RWPE1 (cell line): ENCODE measurements around the gene IFFO2.
A peak's percentile ranks its signal among the peaks of the same experiment; 100 is the strongest.
"Not testable (repeated sequence)": the region's sequence is repeated elsewhere in the genome, so short reads cannot be mapped to it uniquely, and the experiment has no call there.

Experiments used
- CTCF ChIA-PET: fragments of 350-600 bp; sonication (Branson Sonifier 250); formaldehyde crosslinking; extraction: SDS; loops from one replicate; lab custom pipeline; 2021; lab: Yijun Ruan, JAX
- POLR2A ChIA-PET: fragments of 400-600 bp; formaldehyde crosslinking; extraction: SDS; loops from one replicate; lab custom pipeline; 2020; ENCODE audit warnings: antibody characterized with exemption; ENCODE audit not compliant: low non-redundant PET; lab: Yijun Ruan, JAX
- DNase-seq: peaks from one replicate; pipeline ENCODE4 v3.0.0; 2012; ENCODE audit warnings: low spot score
- H3K27ac ChIP-seq: fragments of 450-650 bp; 2 replicates; pipeline ENCODE4 v1.5.1; 2017
- CTCF ChIP-seq: fragments of 450-650 bp; conservative IDR thresholded peaks from 2 replicates; pipeline ENCODE4 v1.5.1; 2017; ENCODE audit warnings: low read depth, mild to moderate bottlenecking

The IFFO2 gene

GRCh38 chr1:18901147-18901951, 55.1 kb downstream of the IFFO2 start:
- ChIA-PET CTCF (interaction anchor here (1.0 kb wide), 1 partner anchor 17 kb away, joined by 4 read pairs; no protein-coding TSS in a partner anchor), POLR2A (interaction anchor here (1.6 kb wide), 1 partner anchor 23 kb away, joined by 3 read pairs; no protein-coding TSS in a partner anchor)
- peak overlapping the region; percentile 89 for H3K27ac ChIP-seq

GRCh38 chr1:18900303-18900841, 56.1 kb downstream of the IFFO2 start:
- ChIA-PET POLR2A (no interaction called here), CTCF (interaction anchor here (0.6 to 1.0 kb wide), 4 partner anchors 15 to 204 kb away, joined by 3 to 4 read pairs (median 3); no protein-coding TSS in a partner anchor)
- TF ChIP-seq CTCF = no peak
- H3K27ac ChIP-seq = peak overlapping the region; percentile 89
- no peak for DNase-seq

More at GRCh38 chr1:18901147-18901951, 55.1 kb downstream of the IFFO2 start:
- no peak for DNase-seq
- TF ChIP-seq CTCF = no peak

- peak overlapping the region; percentile 84 for H3K27ac ChIP-seq
- POLR2A ChIA-PET = no interaction called here
- no peak for DNase-seq
- TF ChIP-seq CTCF = no peak
- CTCF ChIA-PET = interaction anchor here (0.6 to 1.3 kb wide), 3 partner anchors 46 to 197 kb away, joined by 3 to 4 read pairs (median 3); no protein-coding TSS in a partner anchor
Measured at GRCh38 chr1:18899363-18900049, 57.0 kb downstream of the IFFO2 start.

GRCh38 chr1:18898567-18898966, 57.9 kb downstream of the IFFO2 start:
- ChIA-PET CTCF (interaction anchor here (1.3 kb wide), 1 partner anchor 47 kb away, joined by 3 read pairs; no protein-coding TSS in a partner anchor), POLR2A (no interaction called here)
- H3K27ac ChIP-seq = peak overlapping the region; percentile 84
- DNase-seq = no peak
- no peak for TF ChIP-seq CTCF

GRCh38 chr1:18895317-18895716, 61.2 kb downstream of the IFFO2 start:
- DNase-seq = no peak
- peak overlapping the region; percentile 31; the same call in 1 of the 2 replicates for H3K27ac ChIP-seq
- TF ChIP-seq CTCF = no peak
- POLR2A ChIA-PET = no interaction called here
- CTCF ChIA-PET = no interaction called here

GRCh38 chr1:18893120-18893519, 63.4 kb downstream of the IFFO2 start:
- no peak overlapping the region for H3K27ac ChIP-seq
- ChIA-PET POLR2A (no interaction called here), CTCF (interaction anchor here (0.6 to 1.6 kb wide), 4 partner anchors 9 to 212 kb away, joined by 3 to 7 read pairs (median 4); no protein-coding TSS in a partner anchor)
- no peak for TF ChIP-seq CTCF
- no peak for DNase-seq

- POLR2A ChIA-PET, DNase-seq: not testable (repeated sequence)
- CTCF ChIA-PET = interaction anchor here (1.6 kb wide), 1 partner anchor 15 kb away, joined by 7 read pairs; no protein-coding TSS in a partner anchor
- H3K27ac ChIP-seq = peak overlapping the region; percentile 30
Measured at GRCh38 chr1:18891858-18892257, 64.6 kb downstream of the IFFO2 start.
